Measurements from ENCODE around the gene EPB41L2. TPM values are rescaled to one million over a fixed set of nuclear protein-coding genes. Genes with fewer than 3 reads are reported as not detected.

The EPB41L2 gene
- total and polyA plus RNA-seq, 4 experiments from 2014 or later: 3.3 to 24.3 (median 12.7) TPM

DNA sequence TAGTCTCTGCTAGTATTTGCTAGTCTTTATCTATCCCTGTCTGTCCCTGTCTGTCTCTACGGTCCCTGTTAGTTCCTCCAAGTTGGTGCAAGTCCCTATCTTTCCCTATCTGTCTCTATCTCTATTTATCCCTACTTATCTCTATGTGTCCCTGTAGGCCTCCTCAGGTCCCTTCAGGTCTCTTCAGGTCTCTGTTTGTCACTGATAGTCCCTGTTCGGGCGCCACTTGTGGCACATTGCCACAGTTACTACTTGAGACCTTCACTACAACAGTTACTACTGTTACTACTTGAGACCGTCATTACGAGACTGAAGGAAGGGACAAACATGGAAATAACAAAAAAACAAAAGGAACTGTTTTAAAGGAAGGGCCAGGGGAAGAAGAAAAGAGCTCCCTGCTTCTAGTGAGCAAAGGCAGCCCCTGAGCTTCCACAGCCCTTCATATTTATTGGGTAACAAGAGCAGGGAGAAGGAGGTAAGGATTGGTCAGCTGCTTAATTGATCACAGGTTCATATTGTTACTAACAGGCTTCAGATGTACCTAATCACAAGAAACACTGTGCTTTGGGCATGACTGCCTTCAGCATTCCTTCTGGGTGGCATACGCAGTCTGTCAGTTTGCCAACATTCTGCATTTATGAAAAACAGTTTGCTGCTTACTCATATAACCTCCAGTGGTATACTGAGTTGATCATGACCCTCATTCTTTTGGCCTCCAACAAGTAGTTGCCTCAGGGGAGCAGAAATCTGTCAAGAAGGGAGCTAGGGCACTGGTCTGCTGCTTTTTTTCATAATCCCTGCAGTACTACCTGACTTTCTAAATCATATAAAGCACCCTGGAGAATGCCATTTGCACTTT lies 8.4 kb downstream of the EPB41L2 start:
- H3K9me3 ChIP-seq (ENCODE audit: control insufficient read depth in 1 of 2, low read length in 2 of 2): peaks cover 7 to 14% of the 10 kb centered on the region in 2 donors
- peaks cover 0 to 4% (median 0%) of the 10 kb centered on the region in 4 donors for H3K4me1 Mint-ChIP-seq
- H3K36me3 ChIP-seq (ENCODE audit: insufficient read depth, low read length): no peaks in the 10 kb centered on the region
- H3K27me3 ChIP-seq (ENCODE audit: insufficient read depth, low read length): no peaks in the 10 kb centered on the region
- no peak overlapping the region for H3K27ac ChIP-seq (ENCODE audit: low read depth, low read length)
- peaks cover 7 to 54% (median 37%) of the 10 kb centered on the region in 8 donors for H3K9me3 Mint-ChIP-seq
- no peak overlapping the region for H3K4me3 Mint-ChIP-seq
- peaks cover 18 to 21% of the 10 kb centered on the region in 2 donors for H3K36me3 Mint-ChIP-seq
- ChIA-PET POLR2A (ENCODE audit: partially characterized antibody) (no interaction called here), CTCF (ENCODE audit: partially characterized antibody) (no interaction called here)
- no peak for DNase-seq
- H3K27ac Mint-ChIP-seq: no peak overlapping the region
- no peak overlapping the region for H3K4me3 ChIP-seq (ENCODE audit: low read length in 2 of 2)
- H3K27me3 Mint-ChIP-seq: no peaks in the 10 kb centered on the region
- intact Hi-C loops (cut with micrococcal nuclease): no loop called here
- H3K4me1 ChIP-seq (ENCODE audit: insufficient read depth, low read length): no peaks in the 10 kb centered on the region

DNA sequence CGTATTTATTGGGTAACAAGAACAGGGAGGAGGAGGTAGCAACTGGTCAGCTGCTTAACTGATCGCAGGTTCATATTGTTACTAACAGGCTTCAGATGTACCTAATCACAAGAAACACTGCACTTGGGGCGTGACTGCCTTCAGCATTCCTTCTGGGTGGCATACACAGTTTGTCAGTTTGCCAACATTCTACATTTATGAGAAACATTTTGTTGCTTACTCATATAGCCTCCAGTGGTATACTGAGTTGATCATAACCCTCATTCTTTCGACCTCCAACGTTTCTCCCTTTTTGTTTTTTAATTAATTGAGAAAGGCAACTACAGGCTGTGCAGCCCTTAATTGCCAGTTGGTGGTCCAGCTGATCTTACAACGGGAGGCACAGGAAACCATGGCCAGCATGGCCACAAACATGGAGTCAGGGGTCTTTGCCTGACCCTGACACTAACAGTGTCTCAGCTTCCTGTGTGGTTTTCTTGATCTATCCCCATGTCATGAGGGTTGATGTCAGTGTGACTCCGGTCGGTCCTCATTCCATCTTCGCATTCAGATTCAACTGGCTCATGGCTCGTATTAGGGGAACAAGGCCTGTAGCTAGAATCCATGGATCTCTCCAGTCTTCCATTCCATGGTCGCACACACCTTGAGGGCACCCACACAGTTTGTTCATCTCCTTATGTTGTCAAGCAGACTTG lies 9.4 kb downstream of the EPB41L2 start:
- no peaks in the 10 kb centered on the region for H3K27me3 Mint-ChIP-seq
- H3K4me1 ChIP-seq (ENCODE audit: insufficient read depth, low read length): no peaks in the 10 kb centered on the region
- no peak overlapping the region for H3K4me3 ChIP-seq (ENCODE audit: low read length in 2 of 2)
- H3K4me1 Mint-ChIP-seq: no peaks in the 10 kb centered on the region
- H3K36me3 ChIP-seq (ENCODE audit: insufficient read depth, low read length): no peaks in the 10 kb centered on the region
- ChIA-PET POLR2A (ENCODE audit: partially characterized antibody) (no interaction called here), CTCF (ENCODE audit: partially characterized antibody) (no interaction called here)
- intact Hi-C loops (cut with micrococcal nuclease): no loop called here
- peaks cover 18 to 21% of the 10 kb centered on the region in 2 donors for H3K36me3 Mint-ChIP-seq
- no peaks in the 10 kb centered on the region for H3K27me3 ChIP-seq (ENCODE audit: insufficient read depth, low read length)
- H3K27ac ChIP-seq (ENCODE audit: low read depth, low read length): no peak overlapping the region
- no peak for DNase-seq
- H3K9me3 ChIP-seq (ENCODE audit: control insufficient read depth in 1 of 2, low read length in 2 of 2): peaks cover 7 to 14% of the 10 kb centered on the region in 2 donors
- no peak overlapping the region for H3K4me3 Mint-ChIP-seq
- H3K27ac Mint-ChIP-seq: no peak overlapping the region
- peaks cover 7 to 54% (median 39%) of the 10 kb centered on the region in 8 donors for H3K9me3 Mint-ChIP-seq

DNA sequence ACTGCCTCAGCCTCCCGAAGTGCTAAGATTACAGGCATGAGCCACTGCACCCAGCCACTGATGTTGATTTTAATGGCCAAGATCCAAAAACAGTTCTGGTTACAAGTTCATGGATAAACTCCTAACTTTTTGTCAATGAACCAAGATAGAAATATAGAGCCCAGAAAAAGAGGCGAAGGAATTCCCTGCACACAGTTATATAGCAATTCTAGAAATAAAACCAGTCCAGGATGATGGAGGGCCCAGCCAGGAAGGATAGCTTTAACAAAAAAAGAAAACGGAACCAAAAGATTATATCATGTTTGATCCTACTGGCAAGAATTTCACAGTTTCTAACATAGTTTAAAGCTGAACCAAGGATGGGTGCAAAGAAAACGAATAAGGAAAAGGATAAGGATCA lies 10.9 kb downstream of the EPB41L2 start:
- H3K4me3 ChIP-seq (ENCODE audit: low read length in 2 of 2): no peak overlapping the region
- H3K27ac ChIP-seq (ENCODE audit: low read depth, low read length): no peak overlapping the region
- CTCF ChIA-PET (ENCODE audit: partially characterized antibody): no interaction called here
- Mint-ChIP-seq H3K36me3 (peaks cover 18 to 21% of the 10 kb centered on the region in 2 donors), H3K4me3 (no peak overlapping the region), H3K27ac (no peak overlapping the region), H3K9me3 (peaks cover 7 to 53% (median 39%) of the 10 kb centered on the region in 8 donors), H3K4me1 (no peaks in the 10 kb centered on the region), H3K27me3 (peaks cover 0 to 2% of the 10 kb centered on the region in 2 donors)
- H3K27me3 ChIP-seq (ENCODE audit: insufficient read depth, low read length): no peaks in the 10 kb centered on the region
- intact Hi-C loops (cut with micrococcal nuclease): no loop called here
- POLR2A ChIA-PET (ENCODE audit: partially characterized antibody): no interaction called here
- no peaks in the 10 kb centered on the region for H3K36me3 ChIP-seq (ENCODE audit: insufficient read depth, low read length)
- peaks cover 7 to 14% of the 10 kb centered on the region in 2 donors for H3K9me3 ChIP-seq (ENCODE audit: control insufficient read depth in 1 of 2, low read length in 2 of 2)
- DNase-seq: no peak
- H3K4me1 ChIP-seq (ENCODE audit: insufficient read depth, low read length): no peaks in the 10 kb centered on the region

DNA sequence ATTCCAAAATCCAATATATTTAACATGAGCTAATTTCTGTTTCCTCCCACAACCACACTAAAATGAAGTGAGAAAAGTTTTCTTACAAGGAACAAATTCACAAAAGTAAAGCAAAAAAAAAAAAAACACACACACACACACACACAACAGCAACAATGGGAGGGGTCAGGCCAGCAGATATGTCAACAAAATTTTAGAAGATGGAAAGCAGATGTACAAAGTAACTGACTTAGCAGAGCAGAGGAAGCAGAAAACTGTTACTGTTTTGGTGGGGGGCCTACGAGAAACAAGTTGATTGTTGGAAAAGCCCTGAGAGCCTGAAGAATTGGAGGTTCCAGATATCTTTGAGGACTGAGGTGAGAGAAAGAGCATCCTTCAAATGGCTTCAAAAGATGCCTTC lies 11.7 kb downstream of the EPB41L2 start:
- intact Hi-C loops (cut with micrococcal nuclease): no loop called here
- Mint-ChIP-seq H3K36me3 (peaks cover 15 to 21% of the 10 kb centered on the region in 2 donors), H3K27me3 (peaks cover 0 to 2% of the 10 kb centered on the region in 2 donors), H3K4me1 (no peaks in the 10 kb centered on the region), H3K9me3 (peaks cover 7 to 46% (median 35%) of the 10 kb centered on the region in 8 donors), H3K4me3 (peak overlapping the region in 1 of 8 donors; percentile 12), H3K27ac (no peak overlapping the region)
- ChIA-PET CTCF (ENCODE audit: partially characterized antibody) (no interaction called here), POLR2A (ENCODE audit: partially characterized antibody) (no interaction called here)
- Histone ChIP-seq H3K4me3 (ENCODE audit: low read length in 2 of 2) (no peak overlapping the region), H3K9me3 (ENCODE audit: control insufficient read depth in 1 of 2, low read length in 2 of 2) (peaks cover 7 to 14% of the 10 kb centered on the region in 2 donors), H3K27me3 (ENCODE audit: insufficient read depth, low read length) (no peaks in the 10 kb centered on the region), H3K4me1 (ENCODE audit: insufficient read depth, low read length) (no peaks in the 10 kb centered on the region), H3K27ac (ENCODE audit: low read depth, low read length) (no peak overlapping the region), H3K36me3 (ENCODE audit: insufficient read depth, low read length) (no peaks in the 10 kb centered on the region)
- DNase-seq: no peak

DNA sequence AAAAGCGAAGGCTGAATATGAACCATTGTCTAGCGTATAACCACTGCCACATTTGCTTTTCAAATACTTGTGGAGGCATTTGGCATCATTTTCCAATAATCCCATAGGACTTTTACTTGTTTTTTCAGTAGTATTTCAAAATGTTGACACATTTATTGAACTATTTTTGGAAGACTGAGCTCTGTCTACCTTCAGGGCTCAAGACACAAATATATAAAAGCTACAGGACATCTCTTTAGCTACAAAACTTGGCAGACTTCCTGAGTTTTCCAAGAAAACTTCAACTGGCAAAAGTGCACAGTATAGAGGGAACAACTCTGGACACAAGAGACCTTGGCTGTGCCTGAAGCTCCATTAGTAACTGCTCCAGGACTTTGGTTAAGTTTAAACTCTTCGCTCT lies 13.4 kb downstream of the EPB41L2 start:
- H3K9me3 ChIP-seq (ENCODE audit: control insufficient read depth in 1 of 2, low read length in 2 of 2): peaks cover 0 to 9% of the 10 kb centered on the region in 2 donors

DNA sequence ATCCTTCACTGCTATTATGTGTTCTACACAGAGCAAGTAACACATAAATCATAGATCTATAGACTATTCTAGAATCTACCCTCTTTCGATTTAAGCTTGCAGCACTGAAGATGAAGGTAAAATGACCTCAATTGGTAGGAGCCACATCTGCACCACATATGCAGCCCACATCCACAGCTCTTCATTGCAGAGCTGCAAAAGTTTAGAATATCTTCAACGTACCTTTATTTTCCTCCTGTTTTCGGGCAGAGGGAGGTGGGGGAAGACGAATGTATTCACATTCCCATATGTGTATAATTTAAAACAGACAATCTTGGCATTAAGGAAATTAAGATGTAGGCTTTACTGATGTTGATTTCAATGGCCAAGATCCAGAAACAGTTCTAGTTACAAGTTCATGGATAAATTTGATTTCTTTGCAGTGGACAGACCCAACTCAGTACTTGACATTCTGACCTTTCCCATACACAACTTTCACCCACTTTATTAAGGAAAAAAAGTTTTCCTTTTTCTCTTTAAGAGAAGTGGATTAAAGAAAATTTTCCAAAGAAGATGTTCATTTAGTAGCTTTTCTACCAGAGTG lies 14.0 kb downstream of the EPB41L2 start:
- Mint-ChIP-seq H3K27ac (no peak overlapping the region), H3K9me3 (peaks cover 1 to 23% (median 18%) of the 10 kb centered on the region in 8 donors), H3K36me3 (peaks cover 2 to 15% of the 10 kb centered on the region in 2 donors), H3K27me3 (peaks cover 0 to 2% of the 10 kb centered on the region in 2 donors), H3K4me3 (no peak overlapping the region), H3K4me1 (peaks cover 0 to 2% (median 0%) of the 10 kb centered on the region in 4 donors)
- intact Hi-C loops (cut with micrococcal nuclease): no loop called here
- Histone ChIP-seq H3K4me3 (ENCODE audit: low read length in 2 of 2) (no peak overlapping the region), H3K9me3 (ENCODE audit: control insufficient read depth in 1 of 2, low read length in 2 of 2) (peaks cover 0 to 3% of the 10 kb centered on the region in 2 donors), H3K36me3 (ENCODE audit: insufficient read depth, low read length) (no peaks in the 10 kb centered on the region), H3K27me3 (ENCODE audit: insufficient read depth, low read length) (no peaks in the 10 kb centered on the region), H3K4me1 (ENCODE audit: insufficient read depth, low read length) (no peaks in the 10 kb centered on the region), H3K27ac (ENCODE audit: low read depth, low read length) (no peak overlapping the region)
- CTCF ChIA-PET (ENCODE audit: partially characterized antibody): no interaction called here
- no peak for DNase-seq
- POLR2A ChIA-PET (ENCODE audit: partially characterized antibody): no interaction called here

More for the DNA sequence above, 13.4 kb downstream of the EPB41L2 start:
- Histone ChIP-seq H3K4me1 (ENCODE audit: insufficient read depth, low read length) (no peaks in the 10 kb centered on the region), H3K4me3 (ENCODE audit: low read length in 2 of 2) (no peak overlapping the region), H3K27ac (ENCODE audit: low read depth, low read length) (no peak overlapping the region), H3K36me3 (ENCODE audit: insufficient read depth, low read length) (no peaks in the 10 kb centered on the region), H3K27me3 (ENCODE audit: insufficient read depth, low read length) (no peaks in the 10 kb centered on the region)
- no peak overlapping the region for H3K27ac Mint-ChIP-seq
- H3K9me3 Mint-ChIP-seq: peaks cover 7 to 29% (median 24%) of the 10 kb centered on the region in 8 donors
- H3K36me3 Mint-ChIP-seq: peaks cover 8 to 21% of the 10 kb centered on the region in 2 donors
- no peak overlapping the region for H3K4me3 Mint-ChIP-seq
- POLR2A ChIA-PET (ENCODE audit: partially characterized antibody): no interaction called here
- H3K4me1 Mint-ChIP-seq: peaks cover 0 to 2% (median 0%) of the 10 kb centered on the region in 4 donors
- no peak for DNase-seq
- intact Hi-C loops (cut with micrococcal nuclease): no loop called here
- CTCF ChIA-PET (ENCODE audit: partially characterized antibody): no interaction called here
- H3K27me3 Mint-ChIP-seq: peaks cover 0 to 2% of the 10 kb centered on the region in 2 donors

DNA sequence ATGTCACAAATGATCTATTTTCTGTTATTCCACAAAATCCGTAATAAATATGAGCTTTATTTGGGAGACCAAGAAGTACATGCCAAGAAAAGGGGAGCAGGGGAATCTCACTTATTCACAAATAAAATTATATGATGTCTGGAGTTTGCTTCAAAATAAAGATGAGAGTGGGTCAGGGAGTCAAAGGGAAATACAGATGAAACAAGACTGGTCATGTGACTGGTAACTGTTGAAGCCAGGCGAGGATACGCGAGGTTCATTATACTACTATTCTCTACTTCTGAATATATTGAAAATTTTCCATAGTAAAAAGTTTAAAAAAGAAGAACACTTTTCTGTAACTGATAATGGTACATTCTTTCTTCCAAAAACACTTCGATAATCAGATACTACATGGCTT lies 14.6 kb downstream of the EPB41L2 start:
- Mint-ChIP-seq H3K27ac (no peak overlapping the region), H3K27me3 (peaks cover 0 to 2% of the 10 kb centered on the region in 2 donors), H3K36me3 (peaks cover 0 to 12% of the 10 kb centered on the region in 2 donors), H3K4me1 (peaks cover 0 to 2% (median under 1%) of the 10 kb centered on the region in 4 donors), H3K9me3 (peaks cover 0 to 20% (median 14%) of the 10 kb centered on the region in 8 donors), H3K4me3 (no peak overlapping the region)
- Histone ChIP-seq H3K4me1 (ENCODE audit: insufficient read depth, low read length) (no peaks in the 10 kb centered on the region), H3K9me3 (ENCODE audit: control insufficient read depth in 1 of 2, low read length in 2 of 2) (no peaks in the 10 kb centered on the region), H3K36me3 (ENCODE audit: insufficient read depth, low read length) (no peaks in the 10 kb centered on the region), H3K27ac (ENCODE audit: low read depth, low read length) (no peak overlapping the region), H3K4me3 (ENCODE audit: low read length in 2 of 2) (no peak overlapping the region), H3K27me3 (ENCODE audit: insufficient read depth, low read length) (no peaks in the 10 kb centered on the region)
- ChIA-PET POLR2A (ENCODE audit: partially characterized antibody) (no interaction called here), CTCF (ENCODE audit: partially characterized antibody) (no interaction called here)
- no peak for DNase-seq
- intact Hi-C loops (cut with micrococcal nuclease): no loop called here

Data from CD4-positive, alpha-beta memory T cell (primary cell).